ENCODE results near the gene CUBN.

CUBN gene

DNA sequence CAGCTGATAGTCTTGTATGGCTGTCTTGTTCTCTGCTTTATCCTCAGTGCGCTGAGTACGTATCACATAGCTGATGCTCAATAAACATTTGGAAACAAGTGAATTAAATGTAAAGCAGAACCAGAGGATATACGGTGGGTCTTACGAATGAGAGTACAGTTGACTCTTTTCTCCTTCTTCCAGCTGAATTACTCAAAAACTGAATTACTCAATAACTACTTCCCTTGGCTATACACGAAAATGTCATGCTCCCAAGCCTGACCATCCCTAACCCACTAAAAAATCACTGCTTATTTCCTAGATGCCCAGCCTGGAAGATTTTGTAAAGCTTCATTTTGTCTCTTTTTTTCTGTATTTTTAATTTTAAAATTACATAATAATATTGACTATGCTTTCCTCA, 309.2 kb downstream of the CUBN start:
- DNase-seq (ENCODE audit: low spot score): no peak

DNA sequence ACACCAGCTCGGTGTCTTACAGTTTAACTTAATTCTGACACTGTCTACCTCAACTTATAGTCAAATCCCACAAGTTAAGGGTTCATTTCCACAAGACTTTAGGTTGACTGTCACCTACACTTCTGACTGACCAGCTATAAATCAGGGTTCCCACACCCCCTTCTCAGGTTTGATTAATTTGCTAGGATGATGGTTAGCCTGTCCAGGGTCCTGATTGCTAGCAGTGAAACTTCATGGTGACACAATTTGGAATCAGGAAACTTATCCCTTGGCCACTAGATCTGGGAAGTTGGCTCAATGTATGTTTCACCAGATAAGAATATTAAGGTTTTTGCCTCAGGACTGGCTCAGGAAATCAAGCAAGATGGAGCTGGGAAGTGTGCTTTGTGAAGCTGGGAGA, 309.6 kb downstream of the CUBN start:
- DNase-seq (ENCODE audit: low spot score): no peak

GRCh38 chr10:16819436-16819835, 310.2 kb downstream of the CUBN start:
- DNase-seq (ENCODE audit: low spot score): no peak

GRCh38 chr10:16819026-16819425, 310.6 kb downstream of the CUBN start:
- no peak for DNase-seq (ENCODE audit: low spot score)

DNA sequence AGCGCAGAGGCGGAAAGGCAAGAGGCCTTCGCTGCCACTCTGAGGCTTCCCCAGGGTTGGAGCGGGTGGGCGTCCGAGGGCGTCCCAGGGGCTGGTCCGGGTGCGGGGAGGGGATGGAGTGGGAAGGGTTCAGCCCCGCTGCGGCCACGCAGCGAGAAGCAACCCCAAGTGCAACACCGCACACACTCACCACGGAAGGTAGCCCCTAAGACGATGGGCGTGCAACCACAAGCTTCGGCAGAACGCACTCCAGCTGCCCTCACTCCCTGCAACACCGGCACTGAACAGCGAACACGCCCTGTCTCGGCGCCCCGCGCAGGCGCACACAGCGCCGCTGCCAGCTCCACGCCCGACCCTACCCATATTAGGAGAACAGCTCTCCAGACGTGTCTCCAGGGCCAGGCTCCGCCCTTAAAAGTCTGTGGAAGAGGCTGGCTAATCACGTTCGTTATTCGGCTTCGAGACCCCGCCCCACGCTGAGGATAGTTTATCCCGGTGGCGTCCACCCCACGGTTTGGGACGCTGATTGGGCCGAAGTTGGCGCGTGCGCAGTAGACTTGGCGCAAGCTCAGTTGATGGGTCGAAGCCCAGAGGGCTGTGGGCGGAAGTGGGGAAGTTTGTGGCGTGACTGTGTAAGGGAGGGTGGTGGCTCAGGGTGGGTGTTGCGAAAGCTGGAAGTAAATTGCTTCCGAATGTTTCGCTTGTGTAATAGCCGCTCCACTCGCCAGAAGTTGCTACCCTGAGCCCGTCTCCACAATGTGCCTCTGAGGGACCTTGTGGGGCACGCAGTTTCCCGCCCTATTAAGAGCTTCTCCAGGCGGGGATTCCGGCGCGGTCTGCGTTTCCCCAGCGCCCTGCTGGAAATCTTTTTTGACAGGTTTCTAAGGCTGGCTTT, 312.2 kb downstream of the CUBN start, which contains the start of gene RSU1:
TSS of gene RSU1 (minus strand) at position 300 of the 895 bp plus-strand sequence. CDS start 343 bp downstream, outside the sequence.
- peak; percentile 100 for DNase-seq (ENCODE audit: low spot score)

GRCh38 chr10:16816830-16817124, 312.8 kb downstream of the CUBN start:
- no peak for DNase-seq (ENCODE audit: low spot score)

- DNase-seq (ENCODE audit: low spot score): no peak
These were observed 313.4 kb downstream of the CUBN start for GRCh38 chr10:16816171-16816570.

GRCh38 chr10:16814012-16814411, 315.6 kb downstream of the CUBN start:
- no peak for DNase-seq (ENCODE audit: low spot score)

DNA sequence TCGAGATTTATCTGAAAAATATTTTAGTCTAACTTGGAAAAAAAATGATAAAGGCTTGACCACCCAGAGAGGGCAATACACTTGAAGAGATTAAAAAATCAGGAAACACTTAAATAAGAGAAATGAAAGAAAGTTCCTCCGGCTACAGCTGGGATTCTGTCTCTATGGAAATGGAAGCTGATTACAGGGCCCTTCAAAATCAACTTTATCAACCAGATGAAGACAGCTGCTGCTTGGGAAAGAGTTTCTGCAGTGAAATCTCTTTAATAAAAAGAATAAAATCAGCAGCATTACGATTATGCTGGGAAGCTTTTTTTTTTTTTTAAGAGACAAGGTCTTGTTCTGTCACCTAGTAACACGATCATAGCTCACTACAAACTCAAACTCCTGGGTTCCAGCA, 316.9 kb downstream of the CUBN start:
- no peak for DNase-seq (ENCODE audit: low spot score)

DNA sequence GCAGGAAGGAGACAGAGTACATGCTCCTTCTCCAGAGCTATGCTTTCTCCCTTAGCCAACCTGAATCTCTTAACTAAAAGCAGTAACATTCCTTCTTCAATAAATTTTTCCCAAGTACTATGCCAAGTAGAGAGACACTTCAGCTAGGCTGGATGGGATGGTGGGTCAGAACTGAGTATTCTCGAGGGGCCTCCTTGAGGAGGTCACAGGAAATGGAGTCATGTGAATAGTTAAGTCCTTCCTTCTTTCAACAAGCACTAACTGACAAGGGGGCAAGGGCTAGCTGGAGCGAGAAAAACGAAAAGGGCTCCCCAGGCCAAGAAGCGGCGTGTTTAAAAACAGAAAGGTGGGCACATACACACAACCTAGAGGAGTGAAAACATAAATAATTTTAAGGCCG, 317.8 kb downstream of the CUBN start:
- no peak for DNase-seq (ENCODE audit: low spot score)

DNA sequence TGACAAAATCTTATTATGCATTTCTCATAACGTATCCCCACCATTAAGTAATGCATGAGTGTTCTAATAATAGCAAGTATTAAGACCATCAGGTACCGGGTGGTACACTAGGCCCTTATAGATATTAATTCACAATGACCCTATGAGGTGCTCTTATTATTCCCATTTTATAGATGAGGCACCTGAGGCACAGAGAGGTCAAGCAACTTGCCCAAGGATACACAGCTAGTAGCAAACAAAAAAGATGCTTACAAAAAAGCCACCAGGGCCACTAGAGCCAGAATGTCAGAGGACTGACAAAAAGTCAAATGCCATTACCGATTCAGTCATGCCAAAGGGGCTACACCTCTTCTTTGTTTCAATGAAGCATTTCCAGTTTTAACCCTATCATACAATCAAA, 318.3 kb downstream of the CUBN start:
- no peak for DNase-seq (ENCODE audit: low spot score)

GRCh38 chr10:16809074-16809718, 320.4 kb downstream of the CUBN start:
- DNase-seq (ENCODE audit: low spot score): peak; percentile 47

GRCh38 chr10:16804123-16804522, 325.5 kb downstream of the CUBN start:
- DNase-seq (ENCODE audit: low spot score): no peak

- no peak for DNase-seq (ENCODE audit: low spot score)
These were observed 326.1 kb downstream of the CUBN start for GRCh38 chr10:16803464-16803863.

DNA sequence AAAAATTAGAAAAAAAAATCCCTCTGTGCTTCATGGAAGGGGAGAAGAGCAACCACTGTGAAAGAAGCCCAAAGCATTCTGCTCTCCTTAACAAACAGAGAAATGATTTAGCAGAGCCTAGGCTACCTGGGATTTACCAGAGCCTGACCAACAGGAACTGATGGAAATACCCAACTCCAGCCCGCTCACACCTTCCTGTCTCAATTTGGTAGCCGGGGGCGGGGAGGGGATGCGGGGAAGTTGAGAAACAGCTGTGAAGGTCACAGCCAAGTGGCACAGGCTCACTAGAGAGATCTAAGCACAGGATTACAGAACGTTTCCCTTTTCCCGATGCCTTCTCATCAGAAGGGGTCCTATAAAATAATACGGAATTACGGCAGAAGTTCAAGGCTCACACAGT, 330.0 kb downstream of the CUBN start:
- no peak for DNase-seq (ENCODE audit: low spot score)

DNA sequence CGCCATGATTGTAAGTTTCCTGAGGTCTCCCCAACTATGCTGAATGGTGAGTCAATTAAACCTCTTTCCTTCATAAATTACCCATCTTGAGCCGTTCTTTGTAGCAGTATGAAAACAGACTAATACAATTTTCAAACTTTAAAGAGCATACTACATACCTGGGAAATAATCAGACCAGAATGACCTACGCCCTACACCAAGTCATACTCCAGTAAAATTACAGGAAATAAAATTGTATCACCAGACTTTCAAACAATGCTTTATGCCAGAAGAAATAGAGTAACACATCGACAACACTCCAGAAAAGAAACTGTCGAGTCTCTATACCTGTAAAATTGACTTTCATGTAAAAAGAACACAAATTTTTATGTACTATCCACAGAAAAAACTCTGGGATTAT, 331.0 kb downstream of the CUBN start:
- no peak for DNase-seq (ENCODE audit: low spot score)

DNA sequence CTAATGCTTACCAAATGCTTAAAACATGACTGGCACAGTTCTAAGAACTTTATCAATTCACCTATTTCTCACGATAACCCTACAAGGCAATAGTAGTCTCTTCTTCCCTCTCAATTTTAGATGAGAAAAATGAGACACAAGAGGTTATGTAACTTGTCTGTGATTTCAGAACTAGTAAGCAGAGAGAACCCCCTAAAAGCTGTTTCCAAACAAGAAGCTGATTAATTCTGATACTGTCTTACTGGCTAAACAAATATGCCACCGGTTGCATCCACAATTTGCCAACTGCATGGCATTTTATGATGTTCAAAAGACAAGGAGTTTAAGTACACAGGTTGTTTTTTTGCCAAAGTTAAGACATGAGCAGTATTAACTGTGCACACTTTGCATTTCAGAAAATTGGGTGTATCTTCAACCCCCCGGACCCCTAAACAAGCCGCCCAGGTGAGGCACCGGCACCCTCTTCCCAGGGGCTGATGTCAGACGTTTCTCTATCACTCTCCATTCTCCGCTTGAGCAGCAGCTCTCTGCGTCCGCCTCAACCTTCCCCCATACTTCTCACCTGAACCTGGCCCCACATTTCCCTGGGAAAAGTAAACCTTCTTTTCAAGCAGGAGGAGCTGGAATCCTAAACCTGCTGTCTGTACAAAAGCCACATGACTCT, 334.1 kb downstream of the CUBN start:
- peak; percentile 20 for DNase-seq (ENCODE audit: low spot score)

GRCh38 chr10:16794005-16794404, 335.6 kb downstream of the CUBN start:
- no peak for DNase-seq (ENCODE audit: low spot score)

GRCh38 chr10:16792675-16793074, 336.9 kb downstream of the CUBN start:
- no peak for DNase-seq (ENCODE audit: low spot score)

DNA sequence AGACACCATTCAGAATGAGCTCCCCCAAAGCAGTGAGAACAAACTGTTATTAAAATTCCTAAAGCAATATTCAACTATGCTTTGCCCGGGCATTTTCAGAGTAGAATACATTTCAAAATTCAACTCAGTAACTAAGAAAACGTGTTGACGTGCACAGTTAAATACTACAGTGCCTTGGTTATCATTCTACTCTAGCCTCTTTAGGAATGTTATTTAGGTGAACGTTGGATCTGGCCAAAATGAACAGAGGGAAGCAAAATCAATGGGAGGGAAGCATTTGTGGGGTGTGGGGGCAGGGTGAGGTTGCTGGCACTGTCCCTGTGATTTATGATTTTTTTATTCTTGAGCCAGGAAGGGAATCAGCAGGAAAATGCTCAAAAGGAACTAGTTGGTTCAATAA, 339.8 kb downstream of the CUBN start:
- DNase-seq (ENCODE audit: low spot score): no peak

GRCh38 chr10:16789261-16789660, 340.4 kb downstream of the CUBN start:
- no peak for DNase-seq (ENCODE audit: low spot score)

- no peak for DNase-seq (ENCODE audit: low spot score)
These were observed 340.8 kb downstream of the CUBN start for GRCh38 chr10:16788778-16789177.

- DNase-seq (ENCODE audit: low spot score): peak; percentile 31
These were observed 341.5 kb downstream of the CUBN start for GRCh38 chr10:16788125-16788524.
